H1 (cell line): ENCODE measurements around the gene PRKN. TPM values are rescaled to one million over a fixed set of nuclear protein-coding genes. Genes with fewer than 3 reads are reported as not detected.

Experiments
- CTCF ChIA-PET: fragments of 300-600 bp; sonication (Branson Sonifier 250); formaldehyde crosslinking; loops from one replicate; lab custom pipeline; 2021; ENCODE audit not compliant: partially characterized antibody; lab: Charles Lee
- POLR2A ChIA-PET: fragments of 300-600 bp; sonication (Branson Sonifier 250); formaldehyde crosslinking; loops from one replicate; lab custom pipeline; 2021; ENCODE audit warnings: inconsistent platforms; ENCODE audit not compliant: partially characterized antibody; lab: Charles Lee
- DNase-seq, 2 experiments: peaks; one replicate each; pipeline versions ENCODE4 v3.0.0 to v3.0.0-alpha.2; 2010 to 2022; ENCODE audit warnings: low spot score in 2 of 2, low read depth in 1 of 2, mixed read lengths in 1 of 2
- FAIRE-seq: peaks from 2 replicates; lab custom pipeline; 2011; peaks lifted over from hg19 to GRCh38; lab: Jason Lieb, UNC
- H2AFZ ChIP-seq: 2 replicates; pipeline ENCODE4 v1.8.1; 2012; ENCODE audit warnings: low read length, inconsistent platforms
- H2AK5ac ChIP-seq: 2 replicates; pipeline ENCODE4 v1.6.1; 2013; ENCODE audit warnings: low read depth, low read length
- H2BK120ac ChIP-seq: replicated peaks from 2 replicates; pipeline ENCODE3; 2013; ENCODE audit warnings: low read depth, low read length, inconsistent platforms
- H2BK12ac ChIP-seq: 2 replicates; pipeline ENCODE4 v1.6.1; 2013; ENCODE audit warnings: low read depth, low read length
- H2BK15ac ChIP-seq: 2 replicates; pipeline ENCODE4 v1.6.1; 2013; ENCODE audit warnings: low read length
- H2BK20ac ChIP-seq: 2 replicates; pipeline ENCODE4 v1.6.1; 2013; ENCODE audit warnings: low read length
- H2BK5ac ChIP-seq: 2 replicates; pipeline ENCODE4 v1.6.1; 2013; ENCODE audit warnings: low read depth, low read length
- H3K14ac ChIP-seq: 2 replicates; pipeline ENCODE4 v1.6.1; 2013; ENCODE audit warnings: inconsistent platforms; ENCODE audit not compliant: insufficient read length
- H3K18ac ChIP-seq: 2 replicates; pipeline ENCODE4 v1.6.1; 2013; ENCODE audit warnings: low read length; ENCODE audit errors: extremely low read depth
- H3K23ac ChIP-seq: 2 replicates; pipeline ENCODE4 v1.6.1; 2013; ENCODE audit warnings: inconsistent platforms; ENCODE audit not compliant: insufficient read length
- H3K23me2 ChIP-seq: 2 replicates; pipeline ENCODE4 v1.6.1; 2013; ENCODE audit warnings: low read depth, low read length
- H3K27ac ChIP-seq: 2 replicates; pipeline ENCODE4 v1.6.1; 2011; ENCODE audit warnings: low read depth, low read length, inconsistent platforms
- H3K27me3 ChIP-seq, 4 experiments: replicated peaks in 1 of 4; 1 replicate in 1 of 4; 2 replicates in 3 of 4; pipeline versions ENCODE4 v1.6.1 to v1.8.1; 2011 to 2013; ENCODE audit warnings: low read length in 3 of 4, mild to moderate bottlenecking in 3 of 4, inconsistent platforms in 2 of 4, mixed read lengths in 2 of 4, moderate library complexity in 1 of 4; ENCODE audit not compliant: control insufficient read depth in 3 of 4, insufficient read depth in 3 of 4; ENCODE audit errors: extremely low read depth in 1 of 4
- H3K36me3 ChIP-seq, 4 experiments: 2 replicates each; pipeline versions ENCODE4 v1.6.1 to v1.8.1; 2011 to 2013; ENCODE audit warnings: mild to moderate bottlenecking in 4 of 4, low read length in 3 of 4, moderate library complexity in 2 of 4, control low read depth in 1 of 4, inconsistent platforms in 1 of 4; ENCODE audit not compliant: insufficient read depth in 4 of 4, control insufficient read depth in 2 of 4
- H3K4ac ChIP-seq: replicated peaks from 2 replicates; pipeline ENCODE3; 2013; ENCODE audit warnings: low read length, low read depth, mixed read lengths, inconsistent platforms; ENCODE audit not compliant: insufficient read length
- H3K4me1 ChIP-seq, 4 experiments: replicated peaks in 1 of 4; 1 replicate in 1 of 4; 2 replicates in 3 of 4; pipeline versions ENCODE4 v1.6.1 to v1.8.1; 2011 to 2013; ENCODE audit warnings: low read length in 3 of 4, inconsistent platforms in 2 of 4, mixed read lengths in 1 of 4; ENCODE audit not compliant: insufficient read depth in 4 of 4, control insufficient read depth in 3 of 4
- H3K4me2 ChIP-seq, 2 experiments: 2 replicates each; pipeline versions ENCODE4 v1.6.1 to v1.8.1; 2011 to 2013; ENCODE audit warnings: low read depth in 2 of 2, low read length in 2 of 2, control low read depth in 1 of 2, inconsistent platforms in 1 of 2, mild to moderate bottlenecking in 1 of 2; ENCODE audit not compliant: insufficient read depth in 1 of 2
- H3K4me3 ChIP-seq, 4 experiments: fragments of 200-600, 300-600 bp in 1 of 4; sonication (generic), shearing (Covaris generic), sonication (Bioruptor Twin) in 1 of 4; 2 replicates each; pipeline versions ENCODE4 v1.5.1 to v1.8.1; 2011 to 2016; ENCODE audit warnings: low read length in 4 of 4, low read depth in 3 of 4, control low read depth in 2 of 4, inconsistent platforms in 2 of 4, mild to moderate bottlenecking in 2 of 4, mixed read lengths in 1 of 4, moderate library complexity in 1 of 4; ENCODE audit not compliant: insufficient read depth in 2 of 4; ENCODE audit errors: extremely low read depth in 1 of 4
- H3K56ac ChIP-seq: replicated peaks from 2 replicates; pipeline ENCODE3; 2013; ENCODE audit warnings: low read depth, mild to moderate bottlenecking, mixed read lengths, low read length, inconsistent platforms; ENCODE audit not compliant: insufficient read length
- H3K79me1 ChIP-seq: 2 replicates; pipeline ENCODE4 v1.6.1; 2013; ENCODE audit warnings: low read depth, low read length, control low read depth
- H3K79me2 ChIP-seq, 2 experiments: 2 replicates each; pipeline versions ENCODE4 v1.6.1 to v1.8.1; 2012 to 2013; ENCODE audit warnings: low read length in 2 of 2, mild to moderate bottlenecking in 2 of 2, inconsistent platforms in 1 of 2; ENCODE audit not compliant: insufficient read depth in 2 of 2, control insufficient read depth in 1 of 2
- H3K9ac ChIP-seq, 4 experiments: replicated peaks in 1 of 4; 1 replicate in 1 of 4; 2 replicates in 3 of 4; pipeline versions ENCODE4 v1.6.1 to v1.8.1; 2011 to 2013; ENCODE audit warnings: low read depth in 3 of 4, low read length in 3 of 4, control low read depth in 2 of 4, mild to moderate bottlenecking in 2 of 4, moderate library complexity in 2 of 4, inconsistent platforms in 1 of 4; ENCODE audit errors: extremely low read depth in 1 of 4
- H3K9me3 ChIP-seq, 2 experiments: 2 replicates each; pipeline versions ENCODE4 v1.6.1 to v1.8.1; 2012 to 2013; ENCODE audit warnings: mild to moderate bottlenecking in 2 of 2, moderate library complexity in 2 of 2, control low read depth in 1 of 2, inconsistent platforms in 1 of 2, low read depth in 1 of 2, low read length in 1 of 2, mixed read lengths in 1 of 2; ENCODE audit not compliant: insufficient read depth in 2 of 2
- H4K20me1 ChIP-seq, 2 experiments: replicated peaks in 1 of 2; 2 replicates each; pipeline versions ENCODE3 to v1.8.1; 2011 to 2013; ENCODE audit warnings: inconsistent platforms in 2 of 2, low read length in 2 of 2, mild to moderate bottlenecking in 1 of 2; ENCODE audit not compliant: insufficient read depth in 2 of 2, control insufficient read depth in 1 of 2
- H4K5ac ChIP-seq: 2 replicates; pipeline ENCODE4 v1.6.1; 2013; ENCODE audit warnings: low read length, low read depth, mixed read lengths, inconsistent platforms; ENCODE audit not compliant: insufficient read length
- H4K8ac ChIP-seq: 2 replicates; pipeline ENCODE4 v1.8.0; 2013; ENCODE audit warnings: mild to moderate bottlenecking, moderate library complexity, low read length, inconsistent platforms; ENCODE audit not compliant: insufficient read depth; ENCODE audit errors: extremely low read depth
- H4K91ac ChIP-seq: replicated peaks from 2 replicates; pipeline ENCODE3; 2013; ENCODE audit warnings: low read length, mixed read lengths, inconsistent platforms; ENCODE audit not compliant: insufficient read length
- CEBPB ChIP-seq: IDR thresholded peaks from 2 replicates; pipeline ENCODE4 v1.6.1; 2012; ENCODE audit warnings: low read depth, low read length
- JUN ChIP-seq: IDR thresholded peaks from 2 replicates; pipeline ENCODE4 v1.6.1; 2011; ENCODE audit warnings: low read depth, mild to moderate bottlenecking, improper control_type of control experiment, low read length
- WGBS, 2 experiments: shearing (Covaris generic) in 1 of 2; methylation state at CpG; one replicate each; pipeline versions ENCODE4 v1.1.6 to v1.1.7; 2013 to 2015; ENCODE audit warnings: low lambda C conversion rate in 2 of 2, mixed read lengths in 2 of 2, inconsistent platforms in 1 of 2, low coverage in 1 of 2, missing lambda C conversion rate in 1 of 2; ENCODE audit not compliant: insufficient replicate concordance in 2 of 2, insufficient coverage in 1 of 2, insufficient read length in 1 of 2; ENCODE audit errors: extremely low coverage in 1 of 2, missing lambda C conversion rate in 1 of 2; 5-methylcytosine and 5-hydroxymethylcytosine counted together
- polyA plus RNA-seq, 7 experiments: library from polyadenylated mRNA; depleted of rRNA in 3 of 7; stranded (reverse) in 5 of 7; unstranded in 2 of 7; fragments of >200 nt in 5 of 7; fragments of 200-250 nt in 2 of 7; gene quantifications; 1 replicate in 5 of 7; 2 replicates in 1 of 7; 4 replicates in 1 of 7; pipeline versions ENCODE4 v1.2.1 to v1.2.3, GENCODE V29; 2011 to 2013; ENCODE audit warnings: missing spikeins in 2 of 7, mixed read lengths in 2 of 7
- total RNA-seq: library from RNA; stranded (reverse); fragmentation: NEBNext Ultra II Directional; extraction: Animal tissue kit (Norgen Biotek cat#: 25700); gene quantifications from 2 replicates; pipeline ENCODE4 v1.2.1, GENCODE V29; 2021

Gene PRKN
- total and polyA plus RNA-seq, 2 of the 8 experiments (the other 6 are each of a cell fraction or from before 2014, with no cell fraction given): 0.13 to 0.29 TPM

- Histone ChIP-seq H2BK120ac (no peak overlapping the region), H2BK20ac (no peak overlapping the region), H4K8ac (no peak overlapping the region), H3K4me3 (no peak overlapping the region), H3K27me3 (no peaks in the 10 kb centered on the region), H2BK5ac (no peak overlapping the region), H3K9me3 (no peaks in the 10 kb centered on the region), H3K27ac (no peak overlapping the region)
- POLR2A ChIA-PET: no interaction called here
- FAIRE-seq: no peak
- TF ChIP-seq JUN (no peak), CEBPB (no peak)
- TF ChIP-seq, all 59 proteins: peak for 0
- H3K23ac ChIP-seq: no peak overlapping the region
- H3K79me1 ChIP-seq: no peaks in the 10 kb centered on the region
- no peak overlapping the region for H3K18ac ChIP-seq
- no peak overlapping the region for H2BK12ac ChIP-seq
- H2AFZ ChIP-seq: no peak overlapping the region
- H2AK5ac ChIP-seq: no peak overlapping the region
- DNase-seq: no peak
- no peaks in the 10 kb centered on the region for H3K23me2 ChIP-seq
- H2BK15ac ChIP-seq: no peak overlapping the region
- H3K79me2 ChIP-seq: no peaks in the 10 kb centered on the region
- no peak overlapping the region for H3K56ac ChIP-seq
- no peaks in the 10 kb centered on the region for H4K20me1 ChIP-seq
- WGBS, 2 experiments: 78% methylated on average over 9 of the region's 9 CpGs; no CpG with 5 or more reads in 1 of the 2 experiments
- no peak overlapping the region for H3K9ac ChIP-seq
- no peaks in the 10 kb centered on the region for H3K36me3 ChIP-seq
- peaks cover 0 to 5% (median 0%) of the 10 kb centered on the region in 4 experiments; a peak in 2 of 7 replicates for H3K4me1 ChIP-seq
- no peak overlapping the region for H3K4me2 ChIP-seq
- H3K4ac ChIP-seq: no peak overlapping the region
- CTCF ChIA-PET: no interaction called here
- H4K91ac ChIP-seq: no peak overlapping the region
- no peak overlapping the region for H4K5ac ChIP-seq
- no peak overlapping the region for H3K14ac ChIP-seq
Observed at GRCh38 chr6:162372106-162372505, 355.5 kb downstream of the PRKN start.
